Endothelial cell (in vitro differentiated cells): ENCODE measurements around the gene PYROXD2. TPM values are rescaled to one million over a fixed set of nuclear protein-coding genes. Genes with fewer than 3 reads are reported as not detected.

Experiments used
- DNase-seq: peaks from one replicate; pipeline ENCODE4 v3.0.0; 2021; ENCODE audit warnings: low spot score
- H3K27ac Mint-ChIP-seq: one replicate; pipeline ENCODE4 v1.8.0; 2021; ENCODE audit warnings: mixed read lengths, inconsistent platforms; ENCODE audit not compliant: unreplicated experiment
- H3K27me3 Mint-ChIP-seq: one replicate; pipeline ENCODE4 v1.8.0; 2021; ENCODE audit warnings: mild to moderate bottlenecking, moderate library complexity, mixed read lengths, inconsistent platforms; ENCODE audit not compliant: unreplicated experiment
- H3K36me3 Mint-ChIP-seq: one replicate; pipeline ENCODE4 v1.8.0; 2021; ENCODE audit warnings: mild to moderate bottlenecking, low read depth, mixed read lengths, inconsistent platforms; ENCODE audit not compliant: unreplicated experiment
- H3K4me1 Mint-ChIP-seq: one replicate; pipeline ENCODE4 v1.8.0; 2021; ENCODE audit warnings: mild to moderate bottlenecking, mixed read lengths, inconsistent platforms; ENCODE audit not compliant: unreplicated experiment
- H3K4me3 Mint-ChIP-seq: one replicate; pipeline ENCODE4 v1.8.0; 2021; ENCODE audit warnings: mild to moderate bottlenecking, mixed read lengths, inconsistent platforms; ENCODE audit not compliant: unreplicated experiment
- H3K9me3 Mint-ChIP-seq: one replicate; pipeline ENCODE4 v1.8.0; 2021; ENCODE audit warnings: mixed read lengths, inconsistent platforms; ENCODE audit not compliant: unreplicated experiment
- CTCF ChIP-seq: fragments of 200-600 bp; sonication (generic); IDR thresholded peaks from one replicate; pipeline ENCODE4 v1.5.0; 2021; ENCODE audit warnings: antibody characterized with exemption; ENCODE audit not compliant: unreplicated experiment
- microRNA-seq: library from miRNA; unstranded; fragments of <30 nt; microRNA quantifications from one replicate; pipeline ENCODE4, GENCODE V29; 2020; ENCODE audit not compliant: unreplicated experiment
- total RNA-seq: library from RNA; stranded (reverse); fragmentation: NEBNext Ultra II Directional; extraction: Animal tissue kit (Norgen Biotek cat#: 25700); gene quantifications from one replicate; pipeline ENCODE4 v1.2.1, GENCODE V29; 2021; ENCODE audit not compliant: unreplicated experiment

The PYROXD2 gene
- total RNA-seq, 1 donor from 2014 or later = 5.8 TPM

GRCh38 chr10:98338896-98339295, 76.1 kb downstream of the PYROXD2 start:
- no peak overlapping the region for H3K4me3 Mint-ChIP-seq
- no peak for TF ChIP-seq CTCF
- no peak for DNase-seq

GRCh38 chr10:98338318-98338717, 76.7 kb downstream of the PYROXD2 start:
- H3K36me3 Mint-ChIP-seq = no peaks in the 10 kb centered on the region
- DNase-seq = no peak
- H3K27ac Mint-ChIP-seq = no peak overlapping the region
- no peaks in the 10 kb centered on the region for H3K9me3 Mint-ChIP-seq
- TF ChIP-seq CTCF = no peak
- H3K27me3 Mint-ChIP-seq = peaks cover 1% of the 10 kb centered on the region
- no peaks in the 10 kb centered on the region for H3K4me1 Mint-ChIP-seq
- no peak overlapping the region for H3K4me3 Mint-ChIP-seq

More at GRCh38 chr10:98338896-98339295, 76.1 kb downstream of the PYROXD2 start:
- no peaks in the 10 kb centered on the region for H3K9me3 Mint-ChIP-seq
- H3K36me3 Mint-ChIP-seq = no peaks in the 10 kb centered on the region
- no peak overlapping the region for H3K27ac Mint-ChIP-seq
- H3K27me3 Mint-ChIP-seq = no peaks in the 10 kb centered on the region
- no peaks in the 10 kb centered on the region for H3K4me1 Mint-ChIP-seq

GRCh38 chr10:98337484-98337883, 77.5 kb downstream of the PYROXD2 start:
- Mint-ChIP-seq H3K27ac (no peak overlapping the region), H3K4me1 (no peaks in the 10 kb centered on the region), H3K27me3 (peaks cover 1% of the 10 kb centered on the region), H3K36me3 (no peaks in the 10 kb centered on the region), H3K4me3 (no peak overlapping the region), H3K9me3 (no peaks in the 10 kb centered on the region)
- no peak for DNase-seq
- no peak for TF ChIP-seq CTCF

Small RNA genes within 50 kb of the gene (microRNA-seq; reads per million reads assigned to microRNA genes)
- gene MIR1287 (48.1 reads per million, percentile 77 among the genes with 10 or more reads in this experiment), gene MIR4685 (4.1 reads per million, percentile 45 among the genes with 10 or more reads in this experiment)

Other genes with a start within 250 kb of the PYROXD2 start
- gene LOXL4, start 147.0 kb downstream of the PYROXD2 start, total RNA-seq = 1.8 TPM
- 30.6 TPM for gene HPS1, start 31.8 kb upstream of the PYROXD2 start, total RNA-seq